IPS-20b (cell line): Measurements from ENCODE around the gene CLEC4F.
A peak's percentile ranks its signal among the peaks of the same experiment; 100 is the strongest.

ENCODE experiments used
- H3K27ac ChIP-seq: one replicate; pipeline ENCODE4 v1.5.1; 2013; ENCODE audit warnings: low read length
- H3K27me3 ChIP-seq: 2 replicates; pipeline ENCODE4 v1.6.1; 2013; ENCODE audit warnings: mild to moderate bottlenecking, low read length, inconsistent platforms; ENCODE audit not compliant: insufficient read depth
- H3K36me3 ChIP-seq: 2 replicates; pipeline ENCODE4 v1.6.1; 2013; ENCODE audit warnings: low read depth, mild to moderate bottlenecking, inconsistent platforms, low read length, moderate library complexity; ENCODE audit not compliant: insufficient read depth
- H3K4me1 ChIP-seq: 2 replicates; pipeline ENCODE4 v1.6.1; 2013; ENCODE audit warnings: mild to moderate bottlenecking, control low read depth, inconsistent platforms, low read length, moderate library complexity; ENCODE audit not compliant: insufficient read depth
- H3K4me3 ChIP-seq: 2 replicates; pipeline ENCODE4 v1.5.1; 2013; ENCODE audit warnings: mild to moderate bottlenecking, low read length, inconsistent platforms
- H3K9ac ChIP-seq: 2 replicates; pipeline ENCODE4 v1.6.1; 2013; ENCODE audit warnings: low read depth, mild to moderate bottlenecking, inconsistent platforms, low read length, moderate library complexity
- H3K9me3 ChIP-seq: 2 replicates; pipeline ENCODE4 v1.6.1; 2013; ENCODE audit warnings: mild to moderate bottlenecking, low read depth, low read length, inconsistent platforms; ENCODE audit not compliant: insufficient read depth

Gene CLEC4F

GRCh38 chr2:70765507-70765906 is 54.9 kb downstream of the CLEC4F start:
- Histone ChIP-seq H3K4me1 (peaks cover 30% of the 10 kb centered on the region), H3K27ac (no peak overlapping the region), H3K9me3 (no peaks in the 10 kb centered on the region), H3K36me3 (no peaks in the 10 kb centered on the region), H3K4me3 (peak overlapping the region; percentile 80; the same call in 1 of the 2 replicates), H3K27me3 (no peaks in the 10 kb centered on the region), H3K9ac (peak overlapping the region; percentile 16; the same call in 1 of the 2 replicates)

- Histone ChIP-seq H3K27me3 (no peaks in the 10 kb centered on the region), H3K4me3 (no peak overlapping the region), H3K27ac (no peak overlapping the region), H3K4me1 (peaks cover 12% of the 10 kb centered on the region; the same call in 1 of the 2 replicates), H3K9me3 (no peaks in the 10 kb centered on the region), H3K9ac (no peak overlapping the region), H3K36me3 (no peaks in the 10 kb centered on the region)
These were observed 61.0 kb downstream of the CLEC4F start for GRCh38 chr2:70759446-70759845.
